HG03097 (cell line): Measurements from ENCODE around the gene CCT2.

Experiments
- ATAC-seq: cut with Tn5 transposase; IDR thresholded peaks from one replicate; pipeline ENCODE4 v1.9.1; 2021; ENCODE audit not compliant: unreplicated experiment, low FRiP score

CCT2 gene

GRCh38 chr12:69633061-69633460 is 47.8 kb downstream of the CCT2 start:
- ATAC-seq: no peak

GRCh38 chr12:69639400-69640016 is 54.2 kb downstream of the CCT2 start:
- ATAC-seq: no peak

GRCh38 chr12:69641546-69641945 is 56.3 kb downstream of the CCT2 start:
- ATAC-seq: no peak

GRCh38 chr12:69642531-69642930 is 57.3 kb downstream of the CCT2 start:
- no peak for ATAC-seq

GRCh38 chr12:69644511-69644910 is 59.3 kb downstream of the CCT2 start:
- ATAC-seq: no peak

GRCh38 chr12:69645031-69645430 is 59.8 kb downstream of the CCT2 start:
- ATAC-seq: no peak

GRCh38 chr12:69647178-69647577 is 61.9 kb downstream of the CCT2 start:
- ATAC-seq: no peak

GRCh38 chr12:69648476-69648875 is 63.2 kb downstream of the CCT2 start:
- ATAC-seq: no peak

GRCh38 chr12:69649529-69649928 is 64.3 kb downstream of the CCT2 start:
- no peak for ATAC-seq
